Measurements from ENCODE around the gene SRGAP3.
A peak's percentile ranks its signal among the peaks of the same experiment; 100 is the strongest.

The SRGAP3 gene

GRCh38 chr3:8974458-8974857, 275.0 kb downstream of the SRGAP3 start:
- H3K9ac ChIP-seq (ENCODE audit: low read depth in 1 of 2, low read length in 2 of 2), result no peak overlapping the region
- H3K36me3 ChIP-seq (ENCODE audit: control insufficient read depth in 1 of 2, insufficient read depth in 2 of 2, low read length in 2 of 2), result no peaks in the 10 kb centered on the region
- H3K27ac ChIP-seq (ENCODE audit: low read depth, low read length), result no peak overlapping the region
- peaks cover 0 to 12% of the 10 kb centered on the region in 2 donors for H3K4me1 ChIP-seq (ENCODE audit: control insufficient read depth in 1 of 2, insufficient read depth in 2 of 2, low read length in 2 of 2)
- H3K27me3 ChIP-seq (ENCODE audit: control insufficient read depth in 1 of 2, insufficient read depth in 2 of 2, low read length in 2 of 2), result no peaks in the 10 kb centered on the region
- peaks cover 5 to 7% of the 10 kb centered on the region in 2 donors for H3K9me3 ChIP-seq (ENCODE audit: control insufficient read depth in 1 of 2, low read length in 2 of 2)
- H3K4me3 ChIP-seq (ENCODE audit: low read depth in 1 of 2, low read length in 2 of 2), result no peak overlapping the region

GRCh38 chr3:8972639-8973038, 276.8 kb downstream of the SRGAP3 start:
- H3K27ac ChIP-seq (ENCODE audit: low read depth, low read length), result no peak overlapping the region
- H3K36me3 ChIP-seq (ENCODE audit: control insufficient read depth in 1 of 2, insufficient read depth in 2 of 2, low read length in 2 of 2), result no peaks in the 10 kb centered on the region
- H3K4me1 ChIP-seq (ENCODE audit: control insufficient read depth in 1 of 2, insufficient read depth in 2 of 2, low read length in 2 of 2), result peaks cover 5 to 23% of the 10 kb centered on the region in 2 donors
- no peaks in the 10 kb centered on the region for H3K27me3 ChIP-seq (ENCODE audit: control insufficient read depth in 1 of 2, insufficient read depth in 2 of 2, low read length in 2 of 2)
- H3K9me3 ChIP-seq (ENCODE audit: control insufficient read depth in 1 of 2, low read length in 2 of 2), result no peaks in the 10 kb centered on the region
- no peak overlapping the region for H3K9ac ChIP-seq (ENCODE audit: low read depth in 1 of 2, low read length in 2 of 2)
- H3K4me3 ChIP-seq (ENCODE audit: low read depth in 1 of 2, low read length in 2 of 2), result no peak overlapping the region

- Histone ChIP-seq H3K9ac (ENCODE audit: low read depth in 1 of 2, low read length in 2 of 2) (no peak overlapping the region), H3K4me3 (ENCODE audit: low read depth in 1 of 2, low read length in 2 of 2) (no peak overlapping the region), H3K36me3 (ENCODE audit: control insufficient read depth in 1 of 2, insufficient read depth in 2 of 2, low read length in 2 of 2) (no peaks in the 10 kb centered on the region), H3K4me1 (ENCODE audit: control insufficient read depth in 1 of 2, insufficient read depth in 2 of 2, low read length in 2 of 2) (peaks cover 19 to 39% of the 10 kb centered on the region in 2 donors), H3K27ac (ENCODE audit: low read depth, low read length) (no peak overlapping the region), H3K27me3 (ENCODE audit: control insufficient read depth in 1 of 2, insufficient read depth in 2 of 2, low read length in 2 of 2) (no peaks in the 10 kb centered on the region), H3K9me3 (ENCODE audit: control insufficient read depth in 1 of 2, low read length in 2 of 2) (no peaks in the 10 kb centered on the region)
Observed at GRCh38 chr3:8970971-8971589, 278.4 kb downstream of the SRGAP3 start.

GRCh38 chr3:8969241-8969640, 280.2 kb downstream of the SRGAP3 start:
- Histone ChIP-seq H3K9me3 (ENCODE audit: control insufficient read depth in 1 of 2, low read length in 2 of 2) (no peaks in the 10 kb centered on the region), H3K27me3 (ENCODE audit: control insufficient read depth in 1 of 2, insufficient read depth in 2 of 2, low read length in 2 of 2) (no peaks in the 10 kb centered on the region), H3K27ac (ENCODE audit: low read depth, low read length) (peak overlapping the region; percentile 76), H3K4me3 (ENCODE audit: low read depth in 1 of 2, low read length in 2 of 2) (peak overlapping the region; percentile 58 to 61), H3K4me1 (ENCODE audit: control insufficient read depth in 1 of 2, insufficient read depth in 2 of 2, low read length in 2 of 2) (peaks cover 32 to 48% of the 10 kb centered on the region in 2 donors), H3K36me3 (ENCODE audit: control insufficient read depth in 1 of 2, insufficient read depth in 2 of 2, low read length in 2 of 2) (no peaks in the 10 kb centered on the region), H3K9ac (ENCODE audit: low read depth in 1 of 2, low read length in 2 of 2) (peak overlapping the region; percentile 70 to 74)

GRCh38 chr3:8968375-8968882, 281.0 kb downstream of the SRGAP3 start:
- peak overlapping the region; percentile 58 to 61 for H3K4me3 ChIP-seq (ENCODE audit: low read depth in 1 of 2, low read length in 2 of 2)
- no peaks in the 10 kb centered on the region for H3K27me3 ChIP-seq (ENCODE audit: control insufficient read depth in 1 of 2, insufficient read depth in 2 of 2, low read length in 2 of 2)
- H3K9ac ChIP-seq (ENCODE audit: low read depth in 1 of 2, low read length in 2 of 2), result peak overlapping the region; percentile 70 to 74
- peak overlapping the region; percentile 76 for H3K27ac ChIP-seq (ENCODE audit: low read depth, low read length)
- H3K36me3 ChIP-seq (ENCODE audit: control insufficient read depth in 1 of 2, insufficient read depth in 2 of 2, low read length in 2 of 2), result no peaks in the 10 kb centered on the region
- peaks cover 40 to 56% of the 10 kb centered on the region in 2 donors for H3K4me1 ChIP-seq (ENCODE audit: control insufficient read depth in 1 of 2, insufficient read depth in 2 of 2, low read length in 2 of 2)
- H3K9me3 ChIP-seq (ENCODE audit: control insufficient read depth in 1 of 2, low read length in 2 of 2), result no peaks in the 10 kb centered on the region

- H3K36me3 ChIP-seq (ENCODE audit: control insufficient read depth in 1 of 2, insufficient read depth in 2 of 2, low read length in 2 of 2), result no peaks in the 10 kb centered on the region
- peaks cover 45 to 61% of the 10 kb centered on the region in 2 donors for H3K4me1 ChIP-seq (ENCODE audit: control insufficient read depth in 1 of 2, insufficient read depth in 2 of 2, low read length in 2 of 2)
- no peaks in the 10 kb centered on the region for H3K27me3 ChIP-seq (ENCODE audit: control insufficient read depth in 1 of 2, insufficient read depth in 2 of 2, low read length in 2 of 2)
- H3K9ac ChIP-seq (ENCODE audit: low read depth in 1 of 2, low read length in 2 of 2), result peak overlapping the region; percentile 70 to 74
- H3K9me3 ChIP-seq (ENCODE audit: control insufficient read depth in 1 of 2, low read length in 2 of 2), result no peaks in the 10 kb centered on the region
- peak overlapping the region; percentile 76 for H3K27ac ChIP-seq (ENCODE audit: low read depth, low read length)
- peak overlapping the region; percentile 58 to 61 for H3K4me3 ChIP-seq (ENCODE audit: low read depth in 1 of 2, low read length in 2 of 2)
Observed at GRCh38 chr3:8967553-8967952, 281.9 kb downstream of the SRGAP3 start.

- H3K27ac ChIP-seq (ENCODE audit: low read depth, low read length), result no peak overlapping the region
- no peak overlapping the region for H3K9ac ChIP-seq (ENCODE audit: low read depth in 1 of 2, low read length in 2 of 2)
- H3K4me3 ChIP-seq (ENCODE audit: low read depth in 1 of 2, low read length in 2 of 2), result peak overlapping the region in 1 of 2 donors; percentile 4
- peaks cover 51 to 68% of the 10 kb centered on the region in 2 donors for H3K4me1 ChIP-seq (ENCODE audit: control insufficient read depth in 1 of 2, insufficient read depth in 2 of 2, low read length in 2 of 2)
- H3K9me3 ChIP-seq (ENCODE audit: control insufficient read depth in 1 of 2, low read length in 2 of 2), result no peaks in the 10 kb centered on the region
- no peaks in the 10 kb centered on the region for H3K36me3 ChIP-seq (ENCODE audit: control insufficient read depth in 1 of 2, insufficient read depth in 2 of 2, low read length in 2 of 2)
- no peaks in the 10 kb centered on the region for H3K27me3 ChIP-seq (ENCODE audit: control insufficient read depth in 1 of 2, insufficient read depth in 2 of 2, low read length in 2 of 2)
Observed at GRCh38 chr3:8966820-8967348, 282.6 kb downstream of the SRGAP3 start.

- Histone ChIP-seq H3K9me3 (ENCODE audit: control insufficient read depth in 1 of 2, low read length in 2 of 2) (no peaks in the 10 kb centered on the region), H3K27ac (ENCODE audit: low read depth, low read length) (no peak overlapping the region), H3K4me3 (ENCODE audit: low read depth in 1 of 2, low read length in 2 of 2) (peak overlapping the region in 1 of 2 donors; percentile 4), H3K36me3 (ENCODE audit: control insufficient read depth in 1 of 2, insufficient read depth in 2 of 2, low read length in 2 of 2) (no peaks in the 10 kb centered on the region), H3K9ac (ENCODE audit: low read depth in 1 of 2, low read length in 2 of 2) (peak overlapping the region in 1 of 2 donors; percentile 49), H3K27me3 (ENCODE audit: control insufficient read depth in 1 of 2, insufficient read depth in 2 of 2, low read length in 2 of 2) (no peaks in the 10 kb centered on the region), H3K4me1 (ENCODE audit: control insufficient read depth in 1 of 2, insufficient read depth in 2 of 2, low read length in 2 of 2) (peaks cover 51 to 71% of the 10 kb centered on the region in 2 donors)
Observed at GRCh38 chr3:8966150-8966819, 283.2 kb downstream of the SRGAP3 start.

GRCh38 chr3:8964436-8965370, 284.7 kb downstream of the SRGAP3 start:
- no peaks in the 10 kb centered on the region for H3K9me3 ChIP-seq (ENCODE audit: control insufficient read depth in 1 of 2, low read length in 2 of 2)
- H3K4me1 ChIP-seq (ENCODE audit: control insufficient read depth in 1 of 2, insufficient read depth in 2 of 2, low read length in 2 of 2), result peaks cover 51 to 62% of the 10 kb centered on the region in 2 donors
- H3K36me3 ChIP-seq (ENCODE audit: control insufficient read depth in 1 of 2, insufficient read depth in 2 of 2, low read length in 2 of 2), result no peaks in the 10 kb centered on the region
- peak overlapping the region; percentile 47 for H3K27ac ChIP-seq (ENCODE audit: low read depth, low read length)
- peak overlapping the region; percentile 26 to 46 for H3K4me3 ChIP-seq (ENCODE audit: low read depth in 1 of 2, low read length in 2 of 2)
- no peak overlapping the region for H3K9ac ChIP-seq (ENCODE audit: low read depth in 1 of 2, low read length in 2 of 2)
- no peaks in the 10 kb centered on the region for H3K27me3 ChIP-seq (ENCODE audit: control insufficient read depth in 1 of 2, insufficient read depth in 2 of 2, low read length in 2 of 2)

Measured in duodenal mucosa (tissue), 2 donors.